A673 (cell line): ENCODE results near the gene PKLR.

Experiments
- CTCF ChIP-seq: fragments of 300-800, 200-600 bp; sonication (generic); conservative IDR thresholded peaks from 2 replicates; pipeline ENCODE4 v1.5.1; 2017; ENCODE audit warnings: low read depth, mild to moderate bottlenecking, antibody characterized with exemption, low read length, moderate library complexity, mixed read lengths
- EZH2 ChIP-seq: fragments of 200-600 bp; sonication (generic); IDR thresholded peaks from 2 replicates; pipeline ENCODE4 v1.6.1; 2017; ENCODE audit warnings: borderline replicate concordance, low read depth, mild to moderate bottlenecking, mixed read lengths, antibody characterized with exemption, low read length; ENCODE audit not compliant: poor library complexity, severe bottlenecking

DNA sequence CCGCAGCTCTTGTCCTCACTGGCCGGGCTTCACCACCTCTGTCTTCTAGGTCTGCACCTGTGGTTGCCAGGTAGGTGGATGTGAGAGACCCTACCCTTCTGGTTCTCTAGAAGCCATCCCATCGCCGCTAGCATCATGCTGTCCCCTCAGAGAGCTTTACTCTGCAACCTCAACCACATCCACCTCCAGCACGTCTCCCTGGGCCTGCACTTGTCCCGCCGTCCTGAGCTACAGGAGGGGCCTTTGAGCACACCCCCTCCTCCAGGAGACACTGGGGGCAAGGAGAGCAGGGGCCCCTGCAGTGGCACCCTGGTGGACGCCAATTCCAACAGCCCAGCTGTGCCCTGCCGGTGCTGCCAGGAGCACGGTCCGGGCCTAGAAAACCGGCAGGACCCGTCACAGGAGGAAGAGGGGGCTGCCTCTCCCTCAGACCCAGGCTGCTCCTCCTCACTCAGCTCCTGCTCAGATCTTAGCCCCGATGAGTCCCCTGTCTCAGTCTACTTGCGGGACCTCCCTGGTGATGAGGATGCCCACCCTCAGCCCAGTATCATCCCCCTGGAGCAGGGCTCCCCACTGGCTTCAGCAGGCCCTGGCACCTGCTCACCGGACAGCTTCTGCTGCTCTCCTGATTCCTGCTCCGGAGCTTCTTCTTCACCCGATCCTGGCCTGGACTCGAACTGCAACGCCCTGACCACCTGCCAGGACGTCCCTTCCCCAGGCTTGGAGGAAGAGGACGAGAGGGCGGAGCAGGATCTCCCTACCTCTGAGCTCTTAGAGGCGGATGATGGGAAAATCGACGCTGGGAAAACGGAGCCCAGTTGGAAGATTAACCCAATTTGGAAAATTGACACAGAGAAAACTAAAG is 20.6 kb upstream of the PKLR start:
- TF ChIP-seq CTCF (no peak), EZH2 (no peak)
